K562 (cell line): Measurements from ENCODE around the gene APBA2. TPM values are rescaled to one million over a fixed set of nuclear protein-coding genes. Genes with fewer than 3 reads are reported as not detected.

Experiments
- LCOR ChIP-seq: sonication (generic); formaldehyde crosslinking; IDR thresholded peaks from 2 replicates; pipeline ENCODE4 v1.8.0; 2022; ENCODE audit warnings: mild to moderate bottlenecking, missing genetic modification reagents
- polyA plus RNA-seq, 8 experiments: library from polyadenylated mRNA; depleted of rRNA in 4 of 8; stranded (reverse) in 5 of 8; unstranded in 3 of 8; fragments of >200 nt; fragmentation: Nextera tagmentation in 2 of 8; fragmentation: Illumina TruSeq in 1 of 8; extraction: Ambion mirVana in 2 of 8; extraction: Trizol in 1 of 8; gene quantifications; 2 replicates each; pipeline versions ENCODE4 v1.2.1 to v1.2.3, GENCODE V29; 2011 to 2014; ENCODE audit warnings: inconsistent platforms in 1 of 8, missing spikeins in 1 of 8
- total RNA-seq, 7 experiments: library from RNA; depleted of rRNA in 6 of 7; stranded (reverse); fragments of >200 nt in 6 of 7; fragmentation: Illumina TruSeq in 2 of 7; extraction: Trizol in 2 of 7; gene quantifications; 2 replicates each; pipeline versions ENCODE4 v1.2.1 to v1.2.3, GENCODE V29; 2011 to 2021; ENCODE audit warnings: low replicate concordance in 1 of 7
- TF ChIP-seq, protein P1 (sequence below): fragments of 450-650 bp; IDR thresholded peaks from 2 replicates; pipeline ENCODE4 v1.6.1; 2016; ENCODE audit warnings: mild to moderate bottlenecking, moderate library complexity

APBA2 gene
- total and polyA plus RNA-seq, 9 of the 15 experiments (the other 6 are each of a cell fraction or from before 2014, with no cell fraction given), result 0.24 to 40.9 (median 25.2) TPM

DNA sequence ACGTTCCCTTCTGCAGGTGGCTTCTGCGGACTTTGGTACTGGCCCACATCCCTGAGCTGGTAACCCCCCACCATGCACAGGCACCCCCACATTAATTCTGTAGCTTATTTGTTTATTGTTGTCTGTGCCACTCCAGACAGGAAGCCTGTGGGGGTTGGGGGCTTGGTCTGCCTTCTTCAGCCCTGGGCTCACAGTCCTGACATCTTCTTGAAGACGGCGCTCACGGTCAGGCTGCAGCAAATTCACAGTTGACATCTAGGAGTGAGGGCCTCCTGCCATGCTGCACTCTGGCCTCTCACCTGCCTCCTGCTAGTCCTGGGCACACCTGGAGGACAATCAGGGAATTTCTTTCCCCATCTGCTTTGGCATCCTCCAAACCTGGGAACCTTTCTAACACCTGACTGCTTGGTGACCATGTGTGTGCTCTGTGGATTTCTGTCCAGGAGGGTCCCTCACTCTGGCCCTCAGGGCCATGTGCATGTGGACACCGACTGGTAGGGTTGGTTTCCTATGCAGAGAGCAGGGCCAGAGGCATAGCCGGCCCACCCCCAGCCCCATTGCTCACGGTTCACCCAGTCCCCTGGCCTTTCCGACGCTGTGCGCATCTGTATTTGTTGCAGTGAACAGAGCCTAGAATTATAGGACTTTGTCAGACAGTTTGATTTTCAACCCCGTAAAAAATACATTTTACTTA is 68.8 kb downstream of the APBA2 start (continued):
- TF ChIP-seq, protein P1, sequence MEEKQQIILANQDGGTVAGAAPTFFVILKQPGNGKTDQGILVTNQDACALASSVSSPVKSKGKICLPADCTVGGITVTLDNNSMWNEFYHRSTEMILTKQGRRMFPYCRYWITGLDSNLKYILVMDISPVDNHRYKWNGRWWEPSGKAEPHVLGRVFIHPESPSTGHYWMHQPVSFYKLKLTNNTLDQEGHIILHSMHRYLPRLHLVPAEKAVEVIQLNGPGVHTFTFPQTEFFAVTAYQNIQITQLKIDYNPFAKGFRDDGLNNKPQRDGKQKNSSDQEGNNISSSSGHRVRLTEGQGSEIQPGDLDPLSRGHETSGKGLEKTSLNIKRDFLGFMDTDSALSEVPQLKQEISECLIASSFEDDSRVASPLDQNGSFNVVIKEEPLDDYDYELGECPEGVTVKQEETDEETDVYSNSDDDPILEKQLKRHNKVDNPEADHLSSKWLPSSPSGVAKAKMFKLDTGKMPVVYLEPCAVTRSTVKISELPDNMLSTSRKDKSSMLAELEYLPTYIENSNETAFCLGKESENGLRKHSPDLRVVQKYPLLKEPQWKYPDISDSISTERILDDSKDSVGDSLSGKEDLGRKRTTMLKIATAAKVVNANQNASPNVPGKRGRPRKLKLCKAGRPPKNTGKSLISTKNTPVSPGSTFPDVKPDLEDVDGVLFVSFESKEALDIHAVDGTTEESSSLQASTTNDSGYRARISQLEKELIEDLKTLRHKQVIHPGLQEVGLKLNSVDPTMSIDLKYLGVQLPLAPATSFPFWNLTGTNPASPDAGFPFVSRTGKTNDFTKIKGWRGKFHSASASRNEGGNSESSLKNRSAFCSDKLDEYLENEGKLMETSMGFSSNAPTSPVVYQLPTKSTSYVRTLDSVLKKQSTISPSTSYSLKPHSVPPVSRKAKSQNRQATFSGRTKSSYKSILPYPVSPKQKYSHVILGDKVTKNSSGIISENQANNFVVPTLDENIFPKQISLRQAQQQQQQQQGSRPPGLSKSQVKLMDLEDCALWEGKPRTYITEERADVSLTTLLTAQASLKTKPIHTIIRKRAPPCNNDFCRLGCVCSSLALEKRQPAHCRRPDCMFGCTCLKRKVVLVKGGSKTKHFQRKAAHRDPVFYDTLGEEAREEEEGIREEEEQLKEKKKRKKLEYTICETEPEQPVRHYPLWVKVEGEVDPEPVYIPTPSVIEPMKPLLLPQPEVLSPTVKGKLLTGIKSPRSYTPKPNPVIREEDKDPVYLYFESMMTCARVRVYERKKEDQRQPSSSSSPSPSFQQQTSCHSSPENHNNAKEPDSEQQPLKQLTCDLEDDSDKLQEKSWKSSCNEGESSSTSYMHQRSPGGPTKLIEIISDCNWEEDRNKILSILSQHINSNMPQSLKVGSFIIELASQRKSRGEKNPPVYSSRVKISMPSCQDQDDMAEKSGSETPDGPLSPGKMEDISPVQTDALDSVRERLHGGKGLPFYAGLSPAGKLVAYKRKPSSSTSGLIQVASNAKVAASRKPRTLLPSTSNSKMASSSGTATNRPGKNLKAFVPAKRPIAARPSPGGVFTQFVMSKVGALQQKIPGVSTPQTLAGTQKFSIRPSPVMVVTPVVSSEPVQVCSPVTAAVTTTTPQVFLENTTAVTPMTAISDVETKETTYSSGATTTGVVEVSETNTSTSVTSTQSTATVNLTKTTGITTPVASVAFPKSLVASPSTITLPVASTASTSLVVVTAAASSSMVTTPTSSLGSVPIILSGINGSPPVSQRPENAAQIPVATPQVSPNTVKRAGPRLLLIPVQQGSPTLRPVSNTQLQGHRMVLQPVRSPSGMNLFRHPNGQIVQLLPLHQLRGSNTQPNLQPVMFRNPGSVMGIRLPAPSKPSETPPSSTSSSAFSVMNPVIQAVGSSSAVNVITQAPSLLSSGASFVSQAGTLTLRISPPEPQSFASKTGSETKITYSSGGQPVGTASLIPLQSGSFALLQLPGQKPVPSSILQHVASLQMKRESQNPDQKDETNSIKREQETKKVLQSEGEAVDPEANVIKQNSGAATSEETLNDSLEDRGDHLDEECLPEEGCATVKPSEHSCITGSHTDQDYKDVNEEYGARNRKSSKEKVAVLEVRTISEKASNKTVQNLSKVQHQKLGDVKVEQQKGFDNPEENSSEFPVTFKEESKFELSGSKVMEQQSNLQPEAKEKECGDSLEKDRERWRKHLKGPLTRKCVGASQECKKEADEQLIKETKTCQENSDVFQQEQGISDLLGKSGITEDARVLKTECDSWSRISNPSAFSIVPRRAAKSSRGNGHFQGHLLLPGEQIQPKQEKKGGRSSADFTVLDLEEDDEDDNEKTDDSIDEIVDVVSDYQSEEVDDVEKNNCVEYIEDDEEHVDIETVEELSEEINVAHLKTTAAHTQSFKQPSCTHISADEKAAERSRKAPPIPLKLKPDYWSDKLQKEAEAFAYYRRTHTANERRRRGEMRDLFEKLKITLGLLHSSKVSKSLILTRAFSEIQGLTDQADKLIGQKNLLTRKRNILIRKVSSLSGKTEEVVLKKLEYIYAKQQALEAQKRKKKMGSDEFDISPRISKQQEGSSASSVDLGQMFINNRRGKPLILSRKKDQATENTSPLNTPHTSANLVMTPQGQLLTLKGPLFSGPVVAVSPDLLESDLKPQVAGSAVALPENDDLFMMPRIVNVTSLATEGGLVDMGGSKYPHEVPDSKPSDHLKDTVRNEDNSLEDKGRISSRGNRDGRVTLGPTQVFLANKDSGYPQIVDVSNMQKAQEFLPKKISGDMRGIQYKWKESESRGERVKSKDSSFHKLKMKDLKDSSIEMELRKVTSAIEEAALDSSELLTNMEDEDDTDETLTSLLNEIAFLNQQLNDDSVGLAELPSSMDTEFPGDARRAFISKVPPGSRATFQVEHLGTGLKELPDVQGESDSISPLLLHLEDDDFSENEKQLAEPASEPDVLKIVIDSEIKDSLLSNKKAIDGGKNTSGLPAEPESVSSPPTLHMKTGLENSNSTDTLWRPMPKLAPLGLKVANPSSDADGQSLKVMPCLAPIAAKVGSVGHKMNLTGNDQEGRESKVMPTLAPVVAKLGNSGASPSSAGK, result no peak
- no peak for TF ChIP-seq LCOR (CRISPR knock-in tag)
- TF ChIP-seq, all 486 proteins: peak for 4
